ENCODE results near the gene RIIAD1.
"Not testable (repeated sequence)": the region's sequence is repeated elsewhere in the genome, so short reads cannot be mapped to it uniquely, and the experiment has no call there.

RIIAD1 gene, protein sequence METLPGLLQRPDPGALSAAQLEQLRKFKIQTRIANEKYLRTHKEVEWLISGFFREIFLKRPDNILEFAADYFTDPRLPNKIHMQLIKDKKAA

GRCh38 chr1:151720974-151721787 lies at the start of gene RIIAD1:
RIIAD1 (plus strand) TSS chr1:151721522; CDS start chr1:151721537, 15 bp downstream.
- no peak for DNase-seq

DNA sequence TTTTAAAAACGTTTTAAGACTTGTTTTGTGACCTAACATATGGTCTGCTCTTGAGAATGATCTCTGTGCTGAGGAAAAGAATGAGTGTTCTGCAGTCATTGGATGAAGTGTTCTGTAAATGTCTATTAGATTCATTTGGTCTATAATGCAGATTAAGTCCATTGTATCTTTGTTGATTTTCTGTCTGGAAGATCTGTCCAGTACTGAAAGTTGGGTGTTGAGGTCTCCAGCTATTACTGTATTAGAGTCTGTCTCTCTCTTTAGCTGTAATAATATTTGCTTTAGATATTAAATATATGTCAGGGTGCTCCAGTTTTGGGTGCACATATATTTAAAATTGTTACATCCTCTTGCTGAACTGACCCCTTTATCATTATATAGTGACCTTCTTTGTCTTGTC lies 47.9 kb upstream of the RIIAD1 start:
- DNase-seq: no peak

- no peak for DNase-seq
Observed at GRCh38 chr1:151680391-151680790, 40.9 kb upstream of the RIIAD1 start.

DNA sequence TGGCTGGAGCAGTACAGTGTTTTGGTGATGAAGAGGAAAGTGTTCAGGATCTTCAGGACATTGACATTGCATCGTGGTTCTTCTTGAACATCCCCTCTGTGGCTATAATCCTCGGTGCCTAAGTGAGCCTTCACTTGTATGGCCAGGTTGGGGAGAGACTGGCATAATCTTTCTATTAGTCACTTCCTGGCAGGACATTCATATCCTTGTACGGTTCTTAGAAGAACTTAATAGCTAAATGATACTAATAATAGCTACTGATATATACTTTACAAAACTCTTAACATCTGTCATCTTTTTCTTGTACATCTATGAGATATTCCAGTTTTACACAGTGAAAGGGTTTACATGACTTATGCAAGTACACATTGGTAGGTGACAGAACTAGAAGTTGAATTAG lies 40.5 kb upstream of the RIIAD1 start:
- no peak for DNase-seq

DNA sequence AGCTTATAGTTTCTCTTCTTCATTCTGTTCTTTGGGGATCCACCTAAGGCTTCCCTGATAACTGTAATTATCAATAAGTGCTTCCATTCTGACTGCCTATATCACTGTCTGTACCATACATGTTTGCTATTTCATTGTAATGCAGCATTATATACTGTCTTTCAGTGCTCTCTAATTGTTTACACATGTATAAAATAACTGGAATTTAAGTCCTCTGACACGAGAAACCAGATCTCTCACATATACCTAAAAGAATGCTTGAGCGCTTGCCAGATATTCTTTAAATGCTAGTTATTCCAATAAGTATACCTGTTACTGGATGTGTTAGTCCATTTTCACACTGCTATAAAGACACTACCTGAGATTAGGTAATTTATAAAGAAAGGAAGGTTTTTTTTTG lies 39.4 kb upstream of the RIIAD1 start:
- DNase-seq: no peak

- not testable (repeated sequence) for DNase-seq
Observed at GRCh38 chr1:151682901-151683300, 38.4 kb upstream of the RIIAD1 start.

DNA sequence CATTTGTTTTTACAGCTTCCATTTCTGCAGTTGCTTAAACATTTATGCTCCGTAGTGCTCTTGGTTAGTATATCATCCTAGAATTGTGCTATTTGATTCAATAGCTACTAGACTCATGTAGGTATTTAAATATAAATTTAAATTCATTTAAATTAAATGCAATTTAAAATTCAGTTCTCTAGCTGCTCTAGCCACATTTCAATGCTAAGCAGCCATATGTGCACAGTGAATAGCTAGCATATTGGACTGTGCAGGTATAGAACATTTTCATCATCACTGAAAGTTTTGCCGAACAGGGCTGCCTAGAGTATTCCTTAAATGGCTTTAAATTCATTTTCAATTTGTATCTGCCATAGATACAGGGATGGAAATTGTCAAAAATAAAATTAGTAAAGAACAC lies 37.2 kb upstream of the RIIAD1 start:
- DNase-seq: no peak

GRCh38 chr1:151686561-151686960 lies 34.8 kb upstream of the RIIAD1 start:
- no peak for DNase-seq

DNA sequence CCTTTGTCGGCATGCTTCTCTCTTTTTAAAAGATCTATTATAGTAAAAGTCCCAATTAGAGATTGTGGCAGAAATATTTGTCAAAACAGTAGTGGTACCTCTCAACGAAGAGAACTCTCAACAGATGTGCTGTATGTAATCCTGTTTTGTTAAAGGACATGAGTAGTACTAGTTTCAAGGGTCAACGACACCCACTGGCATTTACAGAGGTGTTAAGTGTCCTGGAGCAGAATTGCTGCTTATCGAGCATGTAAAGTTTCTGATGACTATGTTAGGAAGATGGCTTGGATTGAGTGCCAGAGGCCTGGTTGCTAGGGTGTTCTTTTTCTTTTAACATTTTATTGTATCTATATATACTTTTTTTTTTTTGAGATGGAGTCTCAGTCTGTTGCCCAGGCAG lies 31.8 kb upstream of the RIIAD1 start:
- DNase-seq: no peak

DNA sequence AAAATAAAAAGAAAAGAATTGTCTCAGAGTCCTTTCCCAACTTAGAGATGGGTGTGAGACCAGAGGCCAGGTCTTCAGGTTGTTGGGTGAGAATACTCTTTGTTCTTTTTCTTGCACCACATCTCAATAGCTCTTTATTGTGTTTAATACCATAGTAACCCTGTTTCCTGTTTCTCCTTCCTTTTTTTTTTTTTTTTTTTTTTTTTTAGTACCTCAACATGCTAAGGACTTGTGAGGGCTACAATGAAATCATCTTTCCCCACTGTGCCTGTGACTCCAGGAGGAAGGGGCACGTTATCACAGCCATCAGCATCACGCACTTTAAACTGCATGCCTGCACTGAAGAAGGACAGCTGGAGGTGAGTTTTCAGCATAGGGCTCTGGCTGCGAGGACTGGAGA lies 29.1 kb upstream of the RIIAD1 start:
- no peak for DNase-seq

DNA sequence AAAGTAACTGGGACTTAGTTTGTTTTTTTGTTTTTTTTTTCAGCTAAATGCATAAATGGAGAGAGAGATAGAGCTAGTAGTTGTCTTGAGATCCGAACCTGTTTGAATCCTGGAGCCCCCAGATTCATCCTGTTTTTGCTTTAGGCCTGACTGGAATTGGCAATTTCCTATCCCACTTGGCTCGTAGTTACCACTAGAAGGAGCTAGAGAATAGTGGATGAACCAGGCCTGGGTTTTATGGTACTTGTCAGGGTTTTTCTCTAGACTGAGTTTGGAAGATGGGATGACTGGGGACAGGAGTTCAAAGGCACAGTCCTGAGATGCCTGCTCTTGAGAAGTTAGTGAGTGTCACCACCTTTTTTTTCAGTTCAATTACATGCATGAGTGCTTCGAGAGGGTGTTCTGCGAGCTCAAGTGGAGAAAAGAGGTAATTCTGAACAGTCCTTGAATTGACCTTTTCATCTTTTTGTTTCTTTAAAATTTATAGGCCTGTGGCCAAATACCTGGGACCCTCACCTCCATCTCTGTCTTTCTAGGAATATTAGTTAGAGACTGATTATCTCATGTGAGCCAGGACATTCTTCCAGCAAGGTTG lies 28.2 kb upstream of the RIIAD1 start:
- no peak for DNase-seq

GRCh38 chr1:151701515-151701914 lies 19.8 kb upstream of the RIIAD1 start:
- DNase-seq: no peak

- DNase-seq: no peak
Observed at GRCh38 chr1:151702936-151703335, 18.4 kb upstream of the RIIAD1 start.

DNA sequence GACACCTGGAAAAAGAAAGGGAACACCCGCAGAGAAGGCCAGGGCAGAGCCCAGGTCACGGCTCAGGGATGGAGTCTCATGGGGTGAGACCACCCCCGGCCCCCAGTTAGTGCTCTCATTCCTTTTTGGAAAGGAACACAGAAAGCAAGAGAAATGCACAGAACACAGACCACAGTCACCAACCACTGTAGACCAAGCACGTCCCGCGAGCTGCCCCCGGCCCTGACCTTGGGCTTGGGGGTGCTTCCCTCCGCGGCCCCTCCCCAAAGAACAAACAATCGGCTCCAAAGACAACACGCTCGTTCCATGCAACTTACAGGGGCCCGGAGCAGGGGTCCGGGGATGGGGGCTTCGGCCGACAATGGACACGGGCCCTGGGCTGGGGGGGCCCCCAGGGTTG lies 17.5 kb upstream of the RIIAD1 start:
- DNase-seq: no peak

DNA sequence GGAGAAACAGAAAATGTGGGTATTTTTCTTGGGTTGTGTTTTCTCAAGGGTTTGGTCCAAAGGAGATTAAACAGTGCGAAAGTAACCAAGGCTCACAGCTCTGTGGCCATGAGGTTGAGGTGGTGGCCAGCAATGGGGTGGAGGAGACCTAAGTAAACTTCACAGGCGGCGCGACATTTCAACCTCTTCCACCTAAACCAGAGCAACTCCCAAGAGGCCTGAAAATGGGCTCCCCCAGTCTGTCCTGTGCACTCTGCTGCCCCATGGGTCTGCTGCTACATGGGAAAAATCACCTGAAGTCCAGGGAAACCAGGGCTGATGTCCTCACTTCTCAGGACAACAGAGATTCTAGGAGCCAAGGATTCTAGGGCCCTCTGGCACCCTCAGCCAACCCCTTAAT lies 17.1 kb upstream of the RIIAD1 start:
- no peak for DNase-seq

DNA sequence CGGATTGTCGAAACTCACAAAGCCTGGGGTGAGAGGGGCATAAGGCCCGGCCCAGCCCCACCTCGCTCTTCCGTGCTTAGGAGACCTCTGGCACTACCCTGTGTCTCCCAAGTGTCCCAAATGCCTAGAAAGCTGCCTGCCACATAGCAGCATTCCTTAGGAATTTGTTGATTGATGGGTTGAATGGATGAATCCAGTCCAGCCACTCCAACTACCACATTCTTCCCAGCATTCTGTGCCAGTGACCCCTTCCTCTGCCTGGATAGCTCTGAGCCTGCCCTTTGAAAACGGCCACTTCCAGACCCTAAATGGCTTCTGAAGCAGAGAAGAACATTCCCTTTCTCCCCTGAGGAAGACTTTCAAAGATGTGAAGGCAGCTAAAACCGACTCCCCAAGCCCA lies 16.2 kb upstream of the RIIAD1 start:
- no peak for DNase-seq

DNA sequence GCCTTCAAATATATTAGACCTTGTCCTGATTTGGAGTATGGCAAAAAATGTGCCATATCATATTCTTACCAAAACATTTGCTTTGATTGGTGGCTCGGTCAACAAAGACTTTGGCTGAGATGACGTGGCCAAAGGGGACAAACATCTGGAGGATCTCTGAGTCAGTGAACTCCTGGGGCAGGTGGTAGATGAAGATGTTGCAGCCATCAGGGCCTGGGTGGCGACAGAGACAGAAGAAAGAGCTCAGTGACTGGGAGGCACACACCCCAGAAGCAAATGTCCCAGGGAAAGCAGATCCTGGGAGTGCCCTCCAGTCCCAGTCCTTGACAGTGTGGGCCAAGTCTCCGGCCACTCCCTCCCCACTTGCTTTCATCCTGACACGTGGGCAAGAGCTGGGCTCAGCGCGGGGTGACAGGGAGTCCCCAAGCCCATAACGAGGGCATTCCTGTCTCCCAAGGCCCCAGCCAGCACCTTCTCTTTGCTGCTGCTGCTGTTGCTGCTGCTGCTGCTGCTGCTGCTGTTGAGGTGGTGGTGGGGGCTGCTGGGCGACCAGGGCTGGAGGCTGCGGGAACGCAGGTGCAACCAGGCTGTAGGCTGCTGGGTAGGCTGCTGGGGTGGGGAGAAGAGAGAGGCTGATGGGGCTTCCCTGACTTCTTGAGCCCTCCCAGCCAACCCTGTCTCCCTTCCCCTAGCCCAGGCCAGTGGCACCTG lies 15.4 kb upstream of the RIIAD1 start:
- DNase-seq: no peak

GRCh38 chr1:151706464-151707415 lies 14.6 kb upstream of the RIIAD1 start:
- DNase-seq: no peak

DNA sequence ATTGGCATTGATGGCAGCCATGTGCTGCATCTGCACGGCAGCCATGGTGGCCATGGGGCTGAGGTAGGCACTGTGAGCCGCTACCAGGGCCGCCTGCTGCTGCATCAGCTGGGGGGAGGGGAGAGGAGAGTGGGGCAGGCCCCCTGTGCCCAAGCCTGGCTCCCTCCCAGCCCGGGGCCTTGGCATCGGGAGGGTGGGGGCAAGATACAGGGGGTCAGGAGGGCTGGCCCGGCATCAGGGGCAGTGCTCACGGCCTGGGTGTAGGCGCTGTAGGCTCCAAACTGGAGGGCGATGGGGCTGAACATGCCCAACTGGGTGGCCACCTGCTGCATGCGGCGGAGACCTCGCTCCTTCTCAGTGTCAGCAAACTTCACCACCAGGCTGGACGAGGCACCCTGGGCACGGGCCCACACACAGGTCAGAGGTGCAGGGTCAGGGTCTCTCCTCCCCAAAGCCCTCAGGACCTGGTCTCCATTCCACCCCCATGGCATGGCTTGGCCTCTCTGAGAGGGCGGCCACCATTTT lies 13.7 kb upstream of the RIIAD1 start:
- no peak for DNase-seq

- no peak for DNase-seq
Observed at GRCh38 chr1:151708891-151709290, 12.4 kb upstream of the RIIAD1 start.

DNA sequence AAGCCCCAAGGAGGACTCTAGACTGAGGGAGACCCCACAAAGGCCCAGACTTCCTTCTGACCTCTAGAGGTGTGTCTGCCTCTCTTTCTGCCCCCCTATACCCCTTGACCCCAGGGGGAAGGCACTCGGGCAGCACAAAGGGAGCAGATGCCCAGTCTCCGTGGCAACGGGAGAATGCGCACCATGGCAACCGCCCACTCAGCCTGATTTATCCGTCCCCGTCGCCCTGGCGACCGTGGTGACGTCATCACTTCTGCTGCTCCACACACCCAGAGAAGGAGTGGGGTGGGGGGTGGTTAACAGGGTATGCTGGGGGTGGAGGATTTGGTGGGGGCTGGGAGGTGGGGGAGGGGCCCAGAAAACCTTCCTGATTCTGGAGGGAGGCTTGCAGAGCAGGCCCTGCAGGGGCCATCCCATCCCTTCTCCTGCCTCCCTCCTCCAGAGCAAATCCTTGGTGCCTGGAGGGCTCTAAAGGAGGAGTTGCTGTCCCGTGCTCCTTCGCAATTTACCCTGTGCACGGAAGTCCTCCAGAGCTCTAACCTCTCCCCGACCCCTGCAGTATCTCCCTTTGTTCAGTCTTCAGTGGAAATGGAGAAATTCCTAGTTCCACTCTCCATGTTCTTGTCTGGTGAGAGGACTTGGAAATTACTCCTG lies 11.0 kb upstream of the RIIAD1 start:
- no peak for DNase-seq

Measured in NCI-H1048 (cell line).